ENCODE data around the gene TMEM14C.

GRCh38 chr6:10722820-10723566 lies at the start of gene TMEM14C:
- TF ChIP-seq CTCF (IDR thresholded peaks at IDR 0.05; ENCODE audit: low read length) (no peak), EZH2 (IDR thresholded peaks at IDR 0.05; ENCODE audit: borderline replicate concordance, low read length) (no peak)
